H1 (cell line): ENCODE data around the gene WNT1. TPM values are rescaled to one million over a fixed set of nuclear protein-coding genes. Genes with fewer than 3 reads are reported as not detected.

Experiments used
- ATF3 ChIP-seq: IDR thresholded peaks from 2 replicates; pipeline ENCODE4 v1.6.1; 2011; ENCODE audit warnings: low read depth, mild to moderate bottlenecking, low read length; ENCODE audit not compliant: insufficient read depth
- CBX5 ChIP-seq: fragments of 300-800, 300-1000 bp; sonication (generic); IDR thresholded peaks from 2 replicates; pipeline ENCODE4 v1.7.1; 2016; ENCODE audit warnings: antibody characterized with exemption, low read length, low read depth
- CEBPB ChIP-seq: IDR thresholded peaks from 2 replicates; pipeline ENCODE4 v1.6.1; 2012; ENCODE audit warnings: low read depth, low read length
- CHD1 ChIP-seq: IDR thresholded peaks from 2 replicates; pipeline ENCODE4 v1.6.1; 2012; ENCODE audit warnings: low read depth, low read length, improper control_type of control experiment
- CREB1 ChIP-seq: IDR thresholded peaks from 2 replicates; pipeline ENCODE4 v1.6.1; 2012; ENCODE audit warnings: inconsistent platforms
- EGR1 ChIP-seq: IDR thresholded peaks from 2 replicates; pipeline ENCODE4 v1.6.1; 2011; ENCODE audit warnings: low read depth, low read length, borderline replicate concordance
- EP300 ChIP-seq, 2 experiments: IDR thresholded peaks; 1 replicate in 1 of 2; 2 replicates in 1 of 2; pipeline ENCODE4 v1.6.1; 2011 to 2012; ENCODE audit warnings: low read depth in 2 of 2, low read length in 2 of 2, mild to moderate bottlenecking in 2 of 2, borderline replicate concordance in 1 of 2, inconsistent platforms in 1 of 2, moderate library complexity in 1 of 2
- HDAC2 ChIP-seq, 2 experiments: fragments of 300-600 bp in 1 of 2; sonication (generic) in 1 of 2; IDR thresholded peaks; 2 replicates each; pipeline ENCODE4 v1.6.1; 2011 to 2012; ENCODE audit warnings: low read depth in 2 of 2, low read length in 2 of 2, mild to moderate bottlenecking in 2 of 2, moderate library complexity in 2 of 2, borderline replicate concordance in 1 of 2, inconsistent platforms in 1 of 2
- HDAC6 ChIP-seq: IDR thresholded peaks from one replicate; pipeline ENCODE4 v1.7.1; 2012; ENCODE audit warnings: low read depth, mild to moderate bottlenecking, inconsistent platforms, low read length, moderate library complexity
- MAFK ChIP-seq: IDR thresholded peaks from 2 replicates; pipeline ENCODE4 v1.6.1; 2012; ENCODE audit warnings: low read depth, mild to moderate bottlenecking, improper control_type of control experiment, low read length
- NRF1 ChIP-seq: IDR thresholded peaks from 2 replicates; pipeline ENCODE4 v1.6.1; 2011; ENCODE audit warnings: mild to moderate bottlenecking, low read depth, low read length, improper control_type of control experiment
- POLR2A ChIP-seq, 2 experiments: IDR thresholded peaks; 1 replicate in 1 of 2; 2 replicates in 1 of 2; pipeline ENCODE4 v1.6.1; 2011; ENCODE audit warnings: low read depth in 2 of 2, low read length in 2 of 2, mild to moderate bottlenecking in 2 of 2; ENCODE audit errors: control extremely low read depth in 1 of 2
- RAD21 ChIP-seq, 2 experiments: IDR thresholded peaks in 1 of 2; conservative IDR thresholded peaks in 1 of 2; 2 replicates each; pipeline ENCODE4 v1.6.1; 2011; ENCODE audit warnings: low read depth in 2 of 2, low read length in 2 of 2, improper control_type of control experiment in 1 of 2, inconsistent platforms in 1 of 2, mild to moderate bottlenecking in 1 of 2, moderate library complexity in 1 of 2
- SIRT6 ChIP-seq: IDR thresholded peaks from one replicate; pipeline ENCODE4 v1.7.1; 2012; ENCODE audit warnings: low read length, inconsistent platforms
- SIX5 ChIP-seq: IDR thresholded peaks from 2 replicates; pipeline ENCODE4 v1.6.1; 2011; ENCODE audit warnings: mild to moderate bottlenecking, low read depth, low read length
- SP1 ChIP-seq: IDR thresholded peaks from 2 replicates; pipeline ENCODE4 v1.6.1; 2011; ENCODE audit warnings: low read depth, low read length
- SP4 ChIP-seq: IDR thresholded peaks from 2 replicates; pipeline ENCODE4 v1.6.1; 2012; ENCODE audit warnings: low read length, inconsistent platforms
- SRF ChIP-seq: IDR thresholded peaks from 2 replicates; pipeline ENCODE4 v1.6.1; 2011; ENCODE audit warnings: mild to moderate bottlenecking, low read depth, low read length, moderate library complexity
- TCF12 ChIP-seq: IDR thresholded peaks from 2 replicates; pipeline ENCODE4 v1.6.1; 2011; ENCODE audit warnings: low read depth, mild to moderate bottlenecking, low read length
- TEAD4 ChIP-seq: IDR thresholded peaks from 2 replicates; pipeline ENCODE4 v1.6.1; 2012; ENCODE audit warnings: low read depth, low read length, inconsistent platforms, mixed read lengths
- USF2 ChIP-seq: IDR thresholded peaks from 2 replicates; pipeline ENCODE4 v1.6.1; 2011; ENCODE audit warnings: low read length, improper control_type of control experiment
- YY1 ChIP-seq: IDR thresholded peaks from 2 replicates; pipeline ENCODE4 v1.6.1; 2011; ENCODE audit warnings: low read depth, mild to moderate bottlenecking, low read length
- ZNF274 ChIP-seq: IDR thresholded peaks from 2 replicates; pipeline ENCODE4 v1.7.0; 2012; ENCODE audit warnings: low read length, borderline replicate concordance; ENCODE audit errors: extremely low read depth
- polyA plus RNA-seq, 7 experiments: library from polyadenylated mRNA; depleted of rRNA in 3 of 7; stranded (reverse) in 5 of 7; unstranded in 2 of 7; fragments of >200 nt in 5 of 7; fragments of 200-250 nt in 2 of 7; gene quantifications; 1 replicate in 5 of 7; 2 replicates in 1 of 7; 4 replicates in 1 of 7; pipeline versions ENCODE4 v1.2.1 to v1.2.3, GENCODE V29; 2011 to 2013; ENCODE audit warnings: missing spikeins in 2 of 7, mixed read lengths in 2 of 7
- total RNA-seq: library from RNA; stranded (reverse); fragmentation: NEBNext Ultra II Directional; extraction: Animal tissue kit (Norgen Biotek cat#: 25700); gene quantifications from 2 replicates; pipeline ENCODE4 v1.2.1, GENCODE V29; 2021

WNT1 gene
- total and polyA plus RNA-seq, 2 of the 8 experiments (the other 6 are each of a cell fraction or from before 2014, with no cell fraction given) = not detected

GRCh38 chr12:48977290-48978281 is 536 bp upstream of the WNT1 start (continued):
- TF ChIP-seq CEBPB (no peak), SIRT6 (no peak), SIX5 (no peak), ATF3 (0 out of 2 replicates have a peak, but pooled peaks have one; percentile 20), CHD1 (no peak), CBX5 (no peak), HDAC2 (IDR thresholded peaks at IDR 0.05; ENCODE audit: borderline replicate concordance in 1 of 2, low read depth in 2 of 2, low read length in 2 of 2) (peak; percentile 56 to 91; a peak in 2 of 4 replicates), SP1 (no peak), TEAD4 (no peak), CREB1 (peak; percentile 13; the same call in 1 of the 2 replicates), NRF1 (no peak), ZNF274 (no peak), SP4 (no peak), EP300 (IDR thresholded peaks at IDR 0.05; ENCODE audit: borderline replicate concordance in 1 of 2, low read depth in 2 of 2, low read length in 2 of 2) (no peak), POLR2A (IDR thresholded peaks at IDR 0.05; ENCODE audit: control extremely low read depth in 1 of 2, low read depth in 2 of 2, low read length in 2 of 2) (no peak), SRF (no peak), YY1 (no peak), USF2 (no peak), TCF12 (no peak), RAD21 (IDR thresholded peaks at IDR 0.05 in 1 of 2, conservative IDR thresholded peaks at IDR 0.05 in 1 of 2; ENCODE audit: low read depth in 2 of 2, low read length in 2 of 2) (peak; percentile 18 to 36; a peak in 3 of 4 replicates), EGR1 (0 out of 2 replicates have a peak, but pooled peaks have one; percentile 20), MAFK (no peak), HDAC6 (no peak)
